HTR-8/SVneo (cell line): ENCODE data around the gene PXK.

ENCODE experiments used
- DNase-seq: peaks from one replicate; pipeline ENCODE4 v3.0.0; 2011; ENCODE audit warnings: low spot score, mixed read lengths; ENCODE audit not compliant: insufficient read length
- FAIRE-seq: peaks from 2 replicates; lab custom pipeline; 2011; peaks lifted over from hg19 to GRCh38; lab: Jason Lieb, UNC

PXK gene

DNA sequence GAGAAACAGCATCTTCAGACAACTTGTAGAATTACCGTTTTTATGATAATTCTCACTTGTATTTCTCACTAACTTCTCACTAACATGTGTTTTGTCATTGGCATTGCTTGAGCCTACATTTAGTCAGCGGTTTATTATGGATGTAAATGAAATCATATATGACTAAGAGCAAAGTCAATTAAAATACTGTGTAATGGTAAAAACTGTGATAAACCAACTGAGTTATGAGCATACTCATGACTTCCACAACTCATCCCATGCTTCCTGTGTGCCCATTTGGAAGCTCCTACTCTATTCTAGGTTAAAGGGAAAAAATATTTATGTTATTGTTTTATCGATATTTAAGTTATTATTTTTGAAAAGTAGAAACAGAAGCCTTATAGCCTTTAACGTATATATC lies 12.8 kb downstream of the PXK start:
- no peak for FAIRE-seq

GRCh38 chr3:58346368-58346767 lies 13.7 kb downstream of the PXK start:
- FAIRE-seq: no peak
- no peak for DNase-seq

More for the DNA sequence above, 12.8 kb downstream of the PXK start:
- no peak for DNase-seq

DNA sequence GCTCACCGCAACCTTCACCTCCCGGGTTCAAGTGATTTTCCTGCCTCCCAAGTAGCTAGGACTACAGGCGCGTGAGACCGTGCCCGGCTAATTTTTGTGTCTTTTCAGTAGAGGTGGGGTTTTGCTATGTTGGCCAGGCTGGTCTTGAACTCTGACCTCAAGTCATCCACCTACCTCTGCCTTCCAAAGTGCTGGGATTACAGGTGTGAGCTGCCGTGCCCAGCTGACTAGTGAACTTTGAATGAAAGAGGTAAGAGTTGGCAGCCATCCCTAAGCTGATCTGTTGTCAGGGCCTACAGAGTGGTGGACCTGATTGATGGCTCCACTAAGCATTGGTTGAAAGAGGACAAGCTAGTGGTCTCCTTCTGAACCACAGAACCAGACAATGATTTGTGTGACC lies 15.3 kb downstream of the PXK start:
- FAIRE-seq: no peak
- no peak for DNase-seq

GRCh38 chr3:58349792-58350626 lies 17.3 kb downstream of the PXK start:
- DNase-seq (no peak), FAIRE-seq (no peak)

GRCh38 chr3:58350627-58351013 lies 17.9 kb downstream of the PXK start:
- FAIRE-seq (peak; percentile 48), DNase-seq (no peak)

GRCh38 chr3:58351920-58352319 lies 19.2 kb downstream of the PXK start:
- no peak for FAIRE-seq
- no peak for DNase-seq

DNA sequence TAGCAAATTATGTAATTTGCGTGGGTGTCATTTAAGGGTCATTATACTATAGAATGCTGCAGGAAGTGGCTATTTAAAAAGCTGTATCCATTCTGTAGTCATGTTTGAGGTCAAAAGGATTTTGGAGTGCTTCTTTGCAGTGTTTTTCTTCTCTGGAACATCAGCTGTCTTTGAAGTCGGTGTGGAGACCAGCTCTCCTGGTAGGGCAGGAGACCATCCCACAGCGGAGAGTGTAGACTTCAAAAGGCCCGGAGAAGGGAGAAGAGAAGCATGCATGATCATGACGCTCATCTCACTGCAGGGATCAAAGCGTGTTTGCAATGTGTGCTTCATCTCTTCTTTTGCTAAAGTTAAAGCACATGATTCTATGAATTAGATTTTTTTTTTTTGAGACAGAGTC lies 19.9 kb downstream of the PXK start:
- FAIRE-seq: no peak
- no peak for DNase-seq

DNA sequence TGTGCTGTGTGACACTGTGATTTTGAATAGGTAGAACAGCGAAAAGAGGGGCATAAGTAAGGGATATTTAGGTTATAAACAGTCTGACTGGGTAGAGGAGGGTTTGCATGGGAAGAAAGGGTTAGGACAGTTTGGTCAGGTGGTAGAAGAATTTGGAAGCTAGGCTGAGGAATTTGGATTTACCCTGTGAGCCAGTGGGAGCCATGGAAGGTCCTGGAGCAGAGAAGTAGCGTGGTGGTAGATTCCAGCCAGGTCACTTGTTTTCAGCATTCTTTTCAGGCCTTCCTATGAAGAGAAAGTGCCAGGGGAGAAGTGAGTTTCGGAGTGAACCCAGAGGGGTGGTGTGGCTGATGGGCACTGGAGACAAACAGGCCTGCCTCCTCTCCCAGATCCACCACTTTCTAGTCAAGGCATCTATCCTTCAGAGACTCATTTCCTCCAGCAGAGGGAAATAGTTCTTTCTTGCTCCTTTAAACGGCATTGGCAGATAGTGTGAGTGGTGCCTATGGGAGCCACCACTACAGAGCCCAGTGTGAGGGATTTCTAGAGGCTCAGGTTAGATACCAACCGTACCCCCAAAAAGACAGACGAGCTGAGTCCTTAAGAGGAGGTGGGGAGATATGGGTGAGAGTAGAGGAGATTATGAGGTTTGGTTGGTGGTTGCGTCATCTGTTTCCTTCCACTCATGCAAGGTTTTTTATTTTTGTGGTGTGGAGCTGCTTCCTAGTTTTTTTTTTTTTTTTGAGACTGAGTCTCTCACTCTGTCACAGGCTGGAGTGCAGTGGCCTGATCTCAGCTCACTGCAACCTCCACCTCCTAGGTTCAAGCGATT lies 21.2 kb downstream of the PXK start:
- DNase-seq (no peak), FAIRE-seq (no peak)

DNA sequence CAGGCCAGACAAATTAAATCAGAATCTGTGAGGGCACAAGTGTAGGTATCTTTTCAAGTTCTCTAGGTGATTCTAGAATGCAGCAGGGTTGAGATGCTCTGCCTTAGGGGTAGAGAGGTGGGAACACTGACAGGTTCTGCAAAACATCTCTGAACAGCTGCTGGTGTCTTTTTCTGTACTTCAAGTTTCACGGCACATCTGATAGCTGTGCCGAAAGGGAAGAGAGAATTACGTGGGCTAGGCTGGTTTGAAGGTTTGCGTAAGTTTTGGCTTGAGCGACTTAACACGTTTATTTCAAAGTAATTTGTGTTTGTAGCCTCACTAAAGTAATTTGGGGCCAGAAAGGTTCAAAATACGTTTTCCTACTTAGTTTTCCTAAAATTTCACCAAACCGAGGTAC lies 22.5 kb downstream of the PXK start:
- DNase-seq (no peak), FAIRE-seq (no peak)

GRCh38 chr3:58356054-58356453 lies 23.4 kb downstream of the PXK start:
- no peak for DNase-seq
- no peak for FAIRE-seq

- DNase-seq: no peak
- no peak for FAIRE-seq
Observed at GRCh38 chr3:58357402-58357801, 24.7 kb downstream of the PXK start.

GRCh38 chr3:58358092-58358491 lies 25.4 kb downstream of the PXK start:
- no peak for DNase-seq
- no peak for FAIRE-seq

GRCh38 chr3:58358808-58359207 lies 26.1 kb downstream of the PXK start:
- DNase-seq (no peak), FAIRE-seq (no peak)

DNA sequence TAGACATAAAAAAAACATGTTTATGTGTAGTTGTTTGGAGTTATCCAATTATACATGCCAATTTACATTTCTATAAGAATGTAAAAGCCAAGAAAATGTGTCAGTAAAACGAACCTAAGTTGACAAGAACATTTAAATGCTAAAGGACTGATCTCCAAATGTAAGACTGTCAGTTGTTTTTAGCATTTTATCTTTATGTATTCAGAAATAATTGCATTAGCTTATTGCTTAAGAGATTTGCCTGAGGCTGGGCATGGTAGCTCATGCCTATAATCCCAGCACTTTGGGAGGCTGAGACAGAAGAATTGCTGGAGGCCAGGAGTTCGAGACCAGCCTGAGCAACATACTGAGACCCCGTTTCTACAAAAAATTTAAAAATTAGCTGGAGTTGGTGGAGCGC lies 26.9 kb downstream of the PXK start:
- FAIRE-seq: no peak
- DNase-seq: no peak

DNA sequence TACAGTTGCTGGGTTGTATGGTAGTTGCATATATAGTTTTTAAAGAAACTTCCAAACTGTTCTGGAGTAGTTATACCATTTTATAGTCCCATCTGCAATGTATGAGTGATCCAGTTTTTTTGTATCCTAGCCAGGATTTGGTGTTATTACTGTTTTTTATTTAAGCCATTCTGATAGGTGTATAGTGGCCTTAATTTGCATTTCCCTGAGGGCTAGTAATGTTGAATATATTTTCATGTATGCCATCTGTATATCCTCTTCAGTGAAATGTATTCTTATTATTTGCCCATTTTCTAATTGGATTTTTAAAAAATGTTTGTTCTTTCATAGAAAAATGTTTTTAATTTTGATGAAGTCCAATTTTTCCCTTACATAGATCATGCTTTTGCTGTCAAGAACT lies 29.2 kb downstream of the PXK start:
- FAIRE-seq (no peak), DNase-seq (no peak)

DNA sequence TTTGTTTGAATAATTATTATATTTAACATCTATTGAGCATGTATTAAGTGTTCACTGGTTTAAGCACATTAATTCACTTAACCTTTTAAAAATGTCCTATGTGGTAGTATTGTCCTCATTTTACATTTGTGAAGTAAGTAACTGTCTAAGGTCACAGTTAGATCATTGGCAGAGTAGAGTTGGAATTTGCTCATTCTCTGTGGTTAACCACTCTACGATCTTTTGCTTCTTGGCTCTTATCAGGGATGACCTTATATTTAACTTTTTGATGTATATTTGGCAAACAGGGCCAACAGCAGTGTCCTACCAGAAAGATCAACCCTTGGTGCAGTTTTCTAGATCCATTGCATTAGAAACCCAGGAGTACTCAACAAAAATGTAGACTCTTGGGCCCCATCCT lies 34.0 kb downstream of the PXK start:
- no peak for FAIRE-seq
- DNase-seq: no peak

DNA sequence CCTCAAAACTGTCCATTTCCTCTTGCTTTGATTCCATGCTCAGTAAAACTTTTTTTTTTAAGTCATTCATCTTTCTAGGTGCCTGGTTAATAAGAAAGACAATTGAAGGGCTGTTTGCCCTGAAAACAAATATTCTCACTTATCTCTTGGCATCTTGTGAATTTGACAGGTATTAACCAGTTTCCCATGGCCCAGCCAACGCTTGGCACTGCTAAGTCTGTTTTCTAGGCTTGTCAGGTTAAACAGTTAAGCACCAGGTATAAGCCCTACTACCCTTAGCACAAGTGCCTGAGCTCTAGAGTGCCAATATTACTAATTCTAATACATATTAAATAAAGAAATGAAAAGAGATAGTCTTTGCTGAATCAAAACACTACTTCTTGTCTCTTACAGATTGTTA lies 36.3 kb downstream of the PXK start:
- FAIRE-seq (no peak), DNase-seq (no peak)

DNA sequence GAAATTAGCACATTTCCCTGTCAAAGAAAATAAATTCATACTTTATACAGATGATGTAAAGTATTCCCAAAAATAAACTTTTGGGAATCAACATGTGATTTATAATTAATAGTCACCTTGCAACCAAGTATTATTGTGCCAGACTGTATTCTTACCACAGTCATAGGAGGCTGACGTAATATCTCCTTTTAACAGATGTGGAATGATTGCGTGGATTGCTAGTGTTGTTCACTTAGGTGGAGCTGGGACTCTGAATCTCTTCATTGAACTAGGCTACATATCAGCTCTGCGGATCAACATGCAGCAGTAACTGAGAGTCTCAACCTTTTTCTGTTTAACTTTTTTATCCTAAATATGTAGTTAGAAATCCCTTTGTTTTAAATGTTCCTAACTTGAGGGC lies 37.2 kb downstream of the PXK start:
- FAIRE-seq (no peak), DNase-seq (no peak)

GRCh38 chr3:58370407-58370806 lies 37.7 kb downstream of the PXK start:
- FAIRE-seq (no peak), DNase-seq (no peak)

GRCh38 chr3:58371754-58372153 lies 39.1 kb downstream of the PXK start:
- FAIRE-seq: no peak
- DNase-seq: no peak

DNA sequence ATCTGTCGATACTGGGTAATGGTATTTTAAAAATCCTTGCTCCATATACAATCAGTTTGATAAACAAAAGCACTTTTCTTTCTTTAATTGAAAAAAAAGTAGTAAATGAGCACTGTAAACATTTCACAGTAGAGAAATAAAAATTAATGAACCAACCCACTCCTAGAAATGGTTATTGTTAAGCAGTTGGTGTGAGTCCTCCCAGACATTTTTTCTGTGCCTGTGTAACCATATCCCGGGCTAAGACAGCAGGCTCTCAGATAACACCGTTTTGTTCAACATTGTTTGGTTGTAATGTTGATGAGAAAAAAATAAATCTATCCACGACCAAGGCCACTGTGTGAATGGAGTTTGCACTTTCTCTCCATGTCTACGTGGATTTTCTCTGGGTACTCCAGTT lies 42.6 kb downstream of the PXK start:
- no peak for FAIRE-seq
- no peak for DNase-seq

GRCh38 chr3:58377168-58377567 lies 44.5 kb downstream of the PXK start:
- no peak for FAIRE-seq
- no peak for DNase-seq
